ENCODE measurements around the gene AUTS2.

AUTS2 gene

DNA sequence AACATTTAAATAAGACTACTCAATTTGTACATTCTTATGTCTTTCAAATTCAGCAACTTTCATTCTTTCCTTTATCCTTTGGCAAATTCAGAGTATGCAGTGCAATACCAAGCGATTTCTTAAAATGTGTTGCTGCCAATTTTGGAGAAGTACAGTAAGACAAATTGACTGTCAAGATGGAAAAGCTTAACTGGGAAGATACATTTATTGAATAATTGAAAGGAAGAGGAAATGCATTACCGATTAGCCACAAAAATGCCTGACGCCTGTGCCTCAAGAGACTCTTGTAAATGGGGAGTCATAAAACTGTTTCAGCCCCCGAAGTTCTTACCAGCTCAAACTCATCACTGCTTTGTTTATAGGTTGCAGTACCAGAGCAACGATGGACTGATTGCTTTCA, 1160.4 kb downstream of the AUTS2 start:
- no peak for DNase-seq (ENCODE audit: insufficient read length, low spot score)
- no peak for FAIRE-seq

DNA sequence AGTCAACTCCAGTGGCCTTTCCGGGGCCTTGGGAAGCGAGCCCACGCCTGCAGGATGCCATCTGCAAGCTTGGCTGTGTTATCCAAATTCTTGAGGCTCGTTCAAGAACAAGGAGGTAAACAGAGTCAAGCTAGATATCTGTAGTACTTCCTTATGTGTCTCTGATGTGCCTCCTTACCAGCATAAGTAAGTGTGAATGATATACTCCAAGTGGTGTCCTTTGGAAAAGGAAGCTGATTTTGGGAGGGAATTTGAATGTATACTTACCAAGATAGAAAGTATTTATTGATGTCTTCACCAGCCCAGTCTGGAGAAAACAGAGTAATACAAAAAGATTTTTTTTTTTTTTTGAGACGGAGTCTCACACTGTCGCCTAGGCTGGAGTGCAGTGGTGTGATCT, 1161.4 kb downstream of the AUTS2 start:
- FAIRE-seq, result no peak
- no peak for DNase-seq (ENCODE audit: insufficient read length, low spot score)

DNA sequence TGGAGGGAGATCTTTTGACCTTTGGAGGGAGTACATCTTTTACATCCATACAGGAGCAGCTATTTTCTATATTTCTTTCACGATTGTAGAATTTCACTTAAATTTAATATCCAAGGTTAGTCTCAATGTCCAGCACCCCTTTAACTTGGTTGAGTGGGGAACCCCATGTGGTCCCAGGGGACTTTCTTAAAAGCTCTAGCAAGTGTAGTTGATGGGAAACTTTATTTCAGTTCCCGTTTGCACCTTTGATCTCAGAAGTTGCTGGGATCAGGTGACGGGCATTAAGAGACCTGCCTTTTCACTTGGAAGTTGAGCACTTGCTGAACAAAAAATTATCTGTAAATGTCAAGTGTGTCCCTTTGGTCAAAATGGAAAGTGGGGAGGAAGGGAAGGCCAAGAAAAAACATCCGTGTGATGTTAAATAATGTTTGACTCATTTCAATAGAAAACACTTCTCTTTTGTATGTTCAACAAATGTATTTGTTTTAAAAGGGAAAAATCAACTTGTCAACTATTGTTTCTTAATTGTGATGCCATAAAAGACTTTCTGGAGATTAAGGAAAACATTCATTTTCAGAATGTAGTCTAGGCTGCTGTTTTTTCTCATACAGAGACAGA, 1163.5 kb downstream of the AUTS2 start:
- DNase-seq (ENCODE audit: insufficient read length, low spot score), result no peak
- FAIRE-seq, result no peak

DNA sequence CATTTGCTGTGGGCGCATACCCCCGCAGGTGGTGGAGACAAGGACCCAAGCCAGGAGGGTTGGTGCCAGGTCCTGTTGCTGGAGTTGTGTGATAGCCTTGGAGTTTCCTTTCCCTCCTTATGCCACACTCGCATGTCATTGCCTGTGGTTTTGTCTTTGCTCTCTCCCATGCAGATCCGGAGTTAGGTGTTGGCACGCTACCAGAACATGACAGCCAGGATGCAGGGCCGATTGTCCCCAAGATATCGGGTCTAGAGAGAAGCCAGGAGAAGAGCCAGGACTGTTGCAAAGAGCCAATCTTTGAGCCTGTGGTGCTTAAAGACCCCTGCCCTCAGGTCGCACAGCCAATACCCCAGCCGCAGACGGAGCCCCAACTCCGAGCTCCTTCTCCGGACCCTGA, 1164.4 kb downstream of the AUTS2 start:
- no peak for DNase-seq (ENCODE audit: insufficient read length, low spot score)

DNA sequence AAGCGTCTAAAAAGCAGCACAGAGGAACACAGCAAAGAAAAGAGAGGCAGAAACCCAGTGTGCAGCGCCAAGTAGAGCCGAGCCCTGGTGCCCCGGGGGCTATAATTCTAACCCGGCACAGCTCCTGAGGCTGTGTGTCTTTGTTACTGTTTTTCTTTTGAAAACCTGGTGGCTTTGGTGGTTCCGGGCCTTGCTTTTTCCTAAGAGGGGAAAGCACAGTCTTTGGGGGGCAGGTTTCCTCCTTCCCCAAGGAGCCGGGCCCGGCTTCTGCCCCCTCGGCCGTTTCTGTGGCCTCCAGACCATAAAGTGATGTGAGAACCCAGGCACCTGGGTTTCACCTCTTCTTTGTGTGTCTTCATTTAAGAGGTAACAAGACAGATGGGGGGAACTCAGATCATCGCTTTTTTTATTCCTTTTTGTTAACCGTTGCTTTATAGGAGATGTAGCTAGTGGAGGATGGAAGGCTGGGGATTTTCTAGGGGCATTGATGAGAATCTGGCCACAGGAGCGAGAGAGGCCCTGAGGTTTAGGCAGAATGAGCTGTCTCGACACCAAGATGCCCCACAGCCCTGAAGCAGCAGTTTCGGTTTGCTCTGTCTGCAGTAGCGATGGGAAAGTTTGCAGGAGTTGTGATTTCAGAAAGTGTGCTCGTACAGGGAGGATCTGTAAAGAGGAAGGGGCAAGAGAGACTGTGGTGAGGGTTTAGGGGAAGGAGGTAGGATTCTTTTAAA, 1165.9 kb downstream of the AUTS2 start:
- FAIRE-seq, result no peak

More for the DNA sequence above, 1164.4 kb downstream of the AUTS2 start:
- FAIRE-seq, result no peak

DNA sequence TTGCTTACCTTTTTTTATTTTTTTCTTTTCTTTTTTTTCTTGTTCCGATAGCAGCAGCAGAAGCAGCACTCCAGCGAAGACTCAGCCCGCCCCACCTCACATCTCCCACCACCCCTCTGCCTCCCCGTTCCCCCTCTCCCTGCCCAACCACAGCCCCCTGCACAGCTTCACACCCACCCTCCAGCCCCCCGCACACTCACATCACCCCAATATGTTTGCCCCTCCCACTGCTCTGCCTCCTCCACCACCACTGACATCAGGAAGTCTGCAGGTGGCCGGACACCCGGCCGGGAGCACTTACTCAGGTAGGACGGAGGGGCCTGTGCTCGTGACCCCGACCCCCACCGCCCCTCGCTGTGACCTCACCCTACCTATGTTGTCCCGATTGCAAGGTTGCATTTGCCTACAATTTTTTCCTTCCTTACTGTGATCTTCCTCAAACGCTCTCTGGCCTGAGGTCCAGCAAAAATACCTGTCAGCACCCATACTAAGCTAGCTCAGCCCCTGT, 1166.5 kb downstream of the AUTS2 start:
- FAIRE-seq (no peak), DNase-seq (ENCODE audit: insufficient read length, low spot score) (no peak)

More for the DNA sequence above, 1165.9 kb downstream of the AUTS2 start:
- DNase-seq (ENCODE audit: insufficient read length, low spot score), result peak; percentile 31

DNA sequence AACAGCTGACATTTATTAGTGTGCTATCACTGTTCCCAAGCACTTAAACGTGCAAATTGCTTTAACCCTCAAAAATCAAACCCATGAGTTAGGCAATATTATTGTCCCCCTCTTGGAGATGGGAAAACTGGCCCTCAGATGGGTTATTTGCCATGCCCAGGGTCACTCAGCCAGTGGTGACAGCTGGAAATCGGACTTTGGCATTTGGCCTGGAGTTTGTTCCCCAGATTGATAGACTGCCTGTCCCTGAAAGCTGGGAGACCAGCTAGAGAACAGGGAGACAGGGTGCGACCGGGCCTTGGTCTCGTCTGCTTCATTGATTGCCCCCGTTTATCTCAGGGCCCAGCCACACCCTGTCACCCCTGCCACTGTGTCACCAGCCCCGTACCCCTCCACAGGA, 1167.4 kb downstream of the AUTS2 start:
- no peak for FAIRE-seq

DNA sequence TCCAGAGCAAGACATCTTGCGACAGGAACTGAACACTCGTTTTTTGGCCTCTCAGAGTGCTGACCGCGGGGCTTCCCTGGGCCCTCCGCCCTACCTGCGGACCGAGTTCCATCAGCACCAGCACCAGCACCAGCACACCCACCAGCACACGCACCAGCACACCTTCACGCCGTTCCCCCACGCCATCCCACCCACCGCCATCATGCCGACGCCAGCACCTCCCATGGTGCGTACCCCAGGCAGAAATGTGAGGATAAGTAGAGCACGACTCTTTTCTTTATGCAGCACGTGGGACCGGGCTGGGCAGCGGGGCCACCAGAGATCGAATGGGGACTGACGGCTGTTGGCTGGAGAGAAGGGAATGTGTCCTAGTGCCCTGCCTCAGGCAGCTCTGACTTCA, 1167.8 kb downstream of the AUTS2 start:
- FAIRE-seq (no peak), DNase-seq (ENCODE audit: insufficient read length, low spot score) (no peak)

More for the DNA sequence above, 1167.4 kb downstream of the AUTS2 start:
- no peak for DNase-seq (ENCODE audit: insufficient read length, low spot score)

DNA sequence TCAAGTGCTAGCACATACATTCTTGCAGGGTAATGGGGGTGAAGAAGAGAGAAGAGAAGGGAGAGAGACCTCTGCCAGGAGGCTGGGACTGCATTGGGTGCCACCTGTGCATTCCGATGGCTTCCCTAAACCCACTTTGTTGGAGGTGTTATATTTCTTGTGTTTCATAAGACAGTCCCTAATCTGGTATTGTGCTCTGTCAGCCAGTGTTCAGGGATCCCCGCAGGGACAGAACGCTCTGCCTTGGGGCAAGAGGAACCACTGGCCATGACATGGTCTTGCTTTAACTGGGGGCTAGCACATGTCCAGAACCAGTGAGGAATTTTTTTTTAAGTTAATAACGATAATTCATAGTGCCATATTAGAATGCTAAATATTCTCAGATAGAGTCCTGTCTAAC, 1168.4 kb downstream of the AUTS2 start:
- FAIRE-seq (no peak), DNase-seq (ENCODE audit: insufficient read length, low spot score) (no peak)

DNA sequence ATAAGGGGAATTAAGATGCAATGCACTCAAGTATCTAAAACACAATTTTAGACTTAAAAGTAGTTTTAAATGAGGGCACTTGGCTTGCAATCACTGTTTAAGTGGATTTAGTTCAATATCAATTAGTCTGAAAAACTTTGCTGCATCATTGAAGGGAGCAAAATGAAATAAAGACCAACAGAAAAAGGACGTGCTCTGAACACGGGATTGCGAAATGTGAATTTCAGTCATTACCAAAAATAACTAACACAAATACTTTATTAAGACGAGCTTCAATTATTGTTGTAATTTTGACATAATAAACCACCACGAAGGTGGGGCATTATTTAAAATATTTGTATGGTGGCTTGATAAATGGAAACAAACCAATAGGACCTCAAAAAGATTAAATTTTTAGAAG, 1171.9 kb downstream of the AUTS2 start:
- no peak for FAIRE-seq
- DNase-seq (ENCODE audit: insufficient read length, low spot score), result no peak

DNA sequence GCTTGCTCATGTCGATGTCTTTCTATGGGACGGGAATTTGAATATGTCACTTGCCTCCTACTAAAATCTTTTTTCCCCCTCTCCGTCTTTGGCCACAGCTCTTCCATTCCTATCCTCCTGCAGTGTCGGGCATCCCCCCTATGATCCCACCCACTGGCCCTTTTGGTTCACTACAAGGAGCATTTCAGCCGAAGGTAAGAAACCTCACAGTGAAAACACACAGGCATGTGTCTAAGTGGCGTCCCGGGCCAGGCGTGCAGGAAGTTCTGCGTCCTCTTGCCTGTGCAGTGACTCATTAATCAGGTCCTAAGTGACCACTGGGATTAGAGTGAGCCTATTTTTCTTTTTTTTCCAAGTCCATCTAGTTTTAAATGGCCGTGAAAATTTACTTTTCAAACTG, 1173.2 kb downstream of the AUTS2 start:
- DNase-seq (ENCODE audit: insufficient read length, low spot score) (no peak), FAIRE-seq (no peak)

DNA sequence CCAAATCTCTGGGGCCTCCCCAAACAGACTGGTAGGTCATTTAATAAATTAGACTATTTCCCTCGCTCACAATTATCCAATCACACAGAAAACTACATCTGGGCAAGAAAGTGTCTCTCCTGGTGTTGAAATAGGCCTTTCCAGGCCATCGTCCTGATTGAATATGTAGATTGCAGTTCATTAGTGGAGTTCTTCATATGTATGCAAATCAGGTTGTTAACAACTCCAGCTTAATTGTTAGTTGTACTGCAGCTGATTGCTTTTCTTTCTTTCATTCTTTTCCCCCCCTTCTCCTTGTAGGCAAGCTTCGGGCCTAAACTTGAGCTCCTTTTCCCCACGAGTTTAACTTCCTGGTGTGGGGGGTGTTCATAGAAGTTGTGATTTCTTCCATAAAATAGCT, 1174.6 kb downstream of the AUTS2 start:
- FAIRE-seq, result no peak
- DNase-seq (ENCODE audit: insufficient read length, low spot score), result no peak

DNA sequence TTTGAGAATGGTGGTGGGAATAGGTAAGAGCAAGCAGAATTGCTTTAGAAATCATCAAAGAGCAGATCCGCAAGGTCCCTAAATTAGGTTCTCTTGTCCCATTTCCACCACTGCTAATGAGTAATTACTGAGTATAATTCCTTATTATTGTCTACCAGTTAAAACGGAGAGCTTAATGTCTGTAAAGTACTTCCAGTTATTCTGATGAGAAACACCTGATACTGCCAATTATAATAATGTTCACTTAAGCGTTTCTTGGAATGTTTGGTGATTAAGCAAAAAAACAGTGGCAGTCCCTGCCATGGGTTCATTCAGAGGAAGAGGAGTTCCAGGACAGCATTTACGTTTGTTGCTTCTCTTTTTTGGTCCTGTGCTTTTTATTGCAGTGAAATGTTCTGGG, 1175.1 kb downstream of the AUTS2 start:
- FAIRE-seq, result no peak

DNA sequence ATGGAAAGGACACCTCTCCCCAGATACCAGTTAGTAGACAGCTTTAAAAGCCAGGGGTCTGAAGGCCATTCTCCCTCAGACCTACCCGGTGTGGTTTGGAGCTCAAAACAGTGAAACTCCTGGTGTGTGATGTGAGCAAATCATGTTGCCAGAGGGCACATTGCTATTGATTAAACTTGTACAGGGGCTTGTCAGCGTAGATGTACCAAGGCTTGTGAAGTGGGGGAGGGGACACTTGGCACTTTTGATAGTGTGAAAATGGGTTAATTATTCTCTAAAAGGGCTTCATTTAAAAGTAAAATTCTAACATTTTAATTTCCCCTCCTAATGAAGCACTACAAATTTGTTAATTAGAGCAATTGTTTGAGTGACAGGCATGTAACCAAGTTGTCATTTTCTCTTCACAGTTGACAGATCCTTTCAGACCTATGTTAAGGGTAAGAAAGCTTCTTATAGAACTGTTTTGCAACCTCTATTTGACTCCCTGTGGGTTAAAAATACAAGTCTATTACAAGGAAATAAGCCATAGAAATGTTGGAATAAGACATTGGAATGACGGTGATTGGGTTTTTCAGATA, 1176.8 kb downstream of the AUTS2 start:
- DNase-seq (ENCODE audit: insufficient read length, low spot score), result no peak
- no peak for FAIRE-seq

More for the DNA sequence above, 1175.1 kb downstream of the AUTS2 start:
- no peak for DNase-seq (ENCODE audit: insufficient read length, low spot score)

DNA sequence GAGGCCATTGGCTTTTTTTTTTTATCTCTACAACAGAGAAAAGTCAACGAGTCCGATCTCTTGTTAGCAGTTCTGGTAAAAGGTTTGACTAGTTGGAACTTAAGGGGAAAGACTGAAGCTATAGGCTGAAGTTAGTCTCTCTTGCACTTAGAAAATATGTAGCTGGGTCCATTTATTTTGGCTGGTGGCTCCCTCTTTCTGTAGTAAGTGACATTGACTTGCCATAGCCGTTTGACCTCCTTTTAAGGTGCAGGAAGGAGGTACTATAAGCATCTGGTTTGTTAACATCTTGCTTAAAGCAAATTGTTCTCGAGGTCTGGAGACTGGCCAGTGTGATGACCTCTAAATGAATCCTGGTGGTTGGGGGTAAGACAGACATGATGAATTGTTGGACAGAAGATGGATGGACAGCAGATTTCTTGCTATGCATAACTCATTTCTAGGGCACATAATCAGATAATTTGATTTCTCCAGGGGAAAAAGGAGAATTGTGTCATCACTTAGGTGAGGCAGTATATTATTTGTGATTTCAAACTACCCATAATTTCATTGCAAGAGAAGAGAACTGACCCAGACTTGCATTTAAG, 1177.4 kb downstream of the AUTS2 start:
- FAIRE-seq, result no peak

DNA sequence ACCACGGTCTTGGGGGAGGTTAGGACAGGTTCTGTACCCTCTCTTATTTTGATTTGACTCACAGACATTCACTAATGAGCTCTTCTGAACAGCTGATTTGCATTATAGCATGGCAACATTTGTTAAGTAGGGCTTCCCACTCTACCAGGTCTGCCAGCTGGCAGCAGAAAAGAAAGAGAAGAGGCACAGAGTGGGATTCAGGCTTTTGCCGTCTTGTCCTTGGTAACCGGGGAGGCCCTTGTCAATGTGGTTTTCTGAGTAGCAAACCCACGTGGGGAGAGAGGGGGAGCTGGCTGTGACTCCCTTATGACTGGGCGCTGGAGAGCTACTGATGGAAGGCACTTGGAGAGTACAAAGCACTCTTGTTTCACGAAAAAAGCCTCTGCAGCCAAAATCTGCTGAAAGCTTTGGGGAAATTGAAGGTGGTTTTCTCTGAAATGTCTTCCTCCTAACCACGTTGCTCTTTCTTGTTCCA, 1178.4 kb downstream of the AUTS2 start:
- no peak for FAIRE-seq

More for the DNA sequence above, 1177.4 kb downstream of the AUTS2 start:
- DNase-seq (ENCODE audit: insufficient read length, low spot score), result no peak

DNA sequence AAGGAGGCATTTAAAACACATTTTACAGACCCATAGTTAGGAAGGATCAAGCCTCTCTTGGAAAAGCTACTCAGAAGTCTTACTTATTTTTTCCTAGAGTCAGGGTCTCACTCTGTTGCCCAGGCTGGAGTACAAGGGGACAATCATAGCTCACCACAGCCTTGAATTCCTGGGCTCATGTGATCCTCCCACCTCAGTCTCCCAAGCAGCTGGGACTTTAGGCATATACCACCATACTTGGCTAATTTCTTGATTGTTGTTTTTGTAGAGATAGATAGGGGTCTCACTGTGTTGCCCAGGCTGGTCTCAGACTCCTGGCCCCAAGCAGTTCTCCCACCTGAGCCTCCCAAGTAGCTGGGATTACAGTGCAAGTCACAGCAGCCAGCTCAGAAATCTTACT, 1179.0 kb downstream of the AUTS2 start:
- DNase-seq (ENCODE audit: insufficient read length, low spot score) (no peak), FAIRE-seq (no peak)

More for the DNA sequence above, 1178.4 kb downstream of the AUTS2 start:
- no peak for DNase-seq (ENCODE audit: insufficient read length, low spot score)

DNA sequence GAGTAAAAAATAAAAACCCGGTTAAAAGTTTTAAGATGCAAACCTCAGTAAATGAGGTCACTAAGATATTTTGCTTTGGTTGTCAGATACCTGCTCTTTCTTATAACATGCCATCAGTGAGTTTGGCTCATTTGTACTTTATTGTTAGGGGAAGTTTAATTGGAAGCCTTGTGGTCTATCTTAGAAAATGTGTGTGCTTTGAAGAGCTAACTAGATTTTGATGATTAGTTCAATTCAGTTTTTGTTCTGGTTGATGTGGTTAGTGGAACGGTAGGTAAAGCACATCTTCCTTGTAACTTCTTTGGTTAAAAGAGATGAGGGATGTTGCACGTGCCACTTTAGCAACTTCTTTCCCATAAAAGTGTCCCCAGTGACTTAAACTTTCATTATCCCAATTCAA, 1180.3 kb downstream of the AUTS2 start:
- no peak for FAIRE-seq
- DNase-seq (ENCODE audit: insufficient read length, low spot score), result no peak

DNA sequence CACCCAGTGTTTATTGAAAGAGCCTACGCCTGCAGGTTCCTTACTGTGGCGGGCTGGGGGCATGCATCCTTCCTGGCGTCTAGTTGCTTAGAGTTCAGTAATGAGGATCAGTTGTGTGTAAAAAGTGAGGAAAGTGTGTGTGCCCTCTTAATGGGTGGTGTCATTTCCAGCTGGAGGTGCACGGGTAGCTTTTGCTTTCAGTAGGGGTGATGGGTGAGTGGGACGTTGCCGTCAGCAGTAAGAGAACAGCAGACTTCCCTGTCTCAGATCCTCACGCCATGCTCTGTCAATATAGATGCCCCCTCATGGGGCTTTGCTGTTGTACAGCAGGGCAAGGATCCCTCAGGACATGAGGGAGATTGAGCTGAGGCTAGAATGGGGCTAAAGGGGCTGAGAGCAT, 1181.0 kb downstream of the AUTS2 start:
- FAIRE-seq, result no peak
- DNase-seq (ENCODE audit: insufficient read length, low spot score), result no peak

DNA sequence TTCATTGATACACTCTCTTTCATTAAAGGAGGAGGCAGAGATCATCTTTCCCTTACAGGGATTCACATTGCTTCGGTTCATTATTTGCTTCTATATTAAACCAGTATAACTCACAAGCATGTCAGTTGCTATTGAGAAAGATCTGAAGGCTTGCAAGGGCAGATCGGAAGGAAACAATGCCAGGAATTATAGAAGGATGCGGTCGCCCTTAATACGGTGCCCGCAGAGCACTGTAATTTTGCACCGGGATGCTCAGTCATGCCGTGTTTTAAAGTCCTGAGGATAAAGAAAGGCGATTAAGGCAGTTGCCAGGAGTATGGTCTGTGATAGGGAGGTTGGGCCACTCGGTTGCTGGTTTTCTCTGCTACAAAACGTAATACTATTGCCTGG, 1183.6 kb downstream of the AUTS2 start:
- no peak for DNase-seq (ENCODE audit: insufficient read length, low spot score)

DNA sequence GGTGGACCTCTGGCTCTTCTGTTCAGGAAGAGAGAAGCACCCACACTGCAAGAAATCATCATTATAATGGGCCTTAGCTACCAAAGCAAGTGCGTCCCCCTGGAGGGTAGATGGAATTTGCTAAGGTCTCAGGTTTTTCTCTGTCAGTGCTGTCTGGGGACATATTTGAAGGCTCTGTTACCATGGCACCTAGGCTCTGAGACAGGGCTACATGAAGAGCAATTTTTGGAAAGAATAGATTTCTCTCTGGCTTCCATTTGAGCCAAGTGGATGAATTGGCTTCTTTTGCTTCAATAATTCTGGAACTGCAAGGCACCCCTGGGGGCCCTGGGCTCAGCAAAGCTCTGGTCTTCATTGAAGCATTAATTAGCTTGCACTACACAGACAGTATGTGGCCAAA, 1184.5 kb downstream of the AUTS2 start:
- FAIRE-seq, result no peak

More for the DNA sequence above, 1183.6 kb downstream of the AUTS2 start:
- no peak for FAIRE-seq

More for the DNA sequence above, 1184.5 kb downstream of the AUTS2 start:
- DNase-seq (ENCODE audit: insufficient read length, low spot score), result no peak

Measured in GM19239 (cell line).